Right lung (tissue), 5 donors: ENCODE data around the gene NLN. TPM values are rescaled to one million over a fixed set of nuclear protein-coding genes. Genes with fewer than 3 reads are reported as not detected.
"Not testable (repeated sequence)": the region's sequence is repeated elsewhere in the genome, so short reads cannot be mapped to it uniquely, and the experiment has no call there.

Experiments used
- DNase-seq, 2 donors: peaks; one replicate each; pipeline ENCODE4 v3.0.0-alpha.2; 2013
- polyA plus RNA-seq, 5 donors: library from polyadenylated mRNA; unstranded; fragments of 120-200 nt; gene quantifications; one replicate each; pipeline versions ENCODE4 v1.2.1 to v1.2.3, GENCODE V29; 2013; ENCODE audit warnings: inconsistent platforms in 1 of 5, low replicate concordance in 1 of 5; ENCODE audit not compliant: insufficient read length in 5 of 5, insufficient read depth in 1 of 5

The NLN gene
- polyA plus RNA-seq, 5 donors = 14.0 to 25.9 (median 23.1) TPM

DNA sequence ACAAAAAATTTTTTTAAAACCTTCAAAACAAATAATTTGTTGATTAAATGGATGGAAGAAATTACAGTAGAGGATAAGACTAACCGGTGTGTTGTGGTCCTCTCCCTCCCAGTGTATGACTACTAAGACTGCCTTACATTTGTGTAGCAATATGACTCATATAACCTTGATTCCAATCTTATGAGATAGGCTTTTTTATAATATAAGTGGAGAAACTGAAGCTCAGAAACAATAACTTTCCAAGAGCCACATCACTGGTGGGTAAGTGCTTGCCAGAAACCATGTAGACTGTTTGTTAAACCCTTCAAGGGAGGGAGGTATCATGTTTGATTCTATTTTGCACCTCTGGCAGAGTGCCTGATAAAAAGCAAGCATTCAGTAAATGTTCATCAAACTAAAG lies 47.5 kb downstream of the NLN start:
- no peak for DNase-seq

DNA sequence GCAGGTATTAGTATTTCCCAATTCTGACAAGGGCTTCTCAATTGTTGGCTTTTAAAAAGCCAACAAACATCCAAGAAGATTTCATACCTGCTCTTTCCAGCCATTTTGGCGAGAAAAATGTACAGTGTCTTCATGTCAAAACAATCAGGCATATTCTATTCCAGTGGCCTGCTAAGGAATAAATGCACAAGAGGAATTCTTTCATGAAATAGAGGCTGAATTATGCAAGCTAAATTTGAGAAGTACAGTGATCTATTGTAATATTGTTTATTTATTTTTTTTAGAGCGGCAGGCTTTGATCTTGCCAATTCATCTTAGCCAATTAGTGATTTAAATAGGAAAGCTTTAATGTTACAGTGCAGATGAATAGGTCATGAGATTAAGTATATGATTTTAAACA lies 49.3 kb downstream of the NLN start:
- DNase-seq = no peak

DNA sequence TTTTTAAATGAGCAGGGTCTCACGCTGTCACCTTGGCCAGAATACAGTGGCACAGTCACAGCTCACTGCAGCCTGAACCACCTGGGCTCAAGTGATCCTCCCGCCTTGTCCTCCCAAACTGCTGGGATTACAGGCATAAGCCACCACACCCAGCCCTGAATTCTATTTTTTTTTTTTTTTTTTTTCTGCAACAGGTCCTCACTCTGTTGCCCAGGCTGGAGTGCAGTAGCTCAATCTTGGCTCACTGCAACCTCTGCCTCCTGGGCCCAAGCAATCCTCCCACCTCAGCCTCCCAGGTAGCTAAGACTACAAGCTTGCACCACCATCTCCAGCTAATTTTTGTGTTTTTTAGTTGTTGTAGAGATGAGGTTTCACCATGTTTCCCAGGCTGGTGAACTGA lies 51.0 kb downstream of the NLN start:
- not testable (repeated sequence) for DNase-seq

DNA sequence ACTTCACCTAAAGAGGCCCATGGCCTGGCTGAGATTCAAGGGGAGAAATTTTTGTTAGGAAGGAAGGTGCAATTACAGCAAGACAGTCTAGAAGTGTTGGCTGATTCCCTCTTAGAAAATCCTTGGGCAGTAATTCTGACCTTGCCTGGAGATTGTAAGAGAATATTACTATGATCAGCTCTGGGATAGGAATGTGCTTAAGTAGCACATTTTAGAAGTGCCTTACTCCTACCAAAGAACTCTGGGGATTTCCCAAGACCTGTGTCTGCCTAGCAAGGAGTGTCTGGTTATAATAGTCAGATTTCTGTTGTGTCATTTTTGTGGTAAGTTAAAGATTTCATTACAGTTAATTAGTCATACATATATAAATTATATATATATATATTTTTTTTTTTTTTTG lies 52.3 kb downstream of the NLN start:
- no peak for DNase-seq

DNA sequence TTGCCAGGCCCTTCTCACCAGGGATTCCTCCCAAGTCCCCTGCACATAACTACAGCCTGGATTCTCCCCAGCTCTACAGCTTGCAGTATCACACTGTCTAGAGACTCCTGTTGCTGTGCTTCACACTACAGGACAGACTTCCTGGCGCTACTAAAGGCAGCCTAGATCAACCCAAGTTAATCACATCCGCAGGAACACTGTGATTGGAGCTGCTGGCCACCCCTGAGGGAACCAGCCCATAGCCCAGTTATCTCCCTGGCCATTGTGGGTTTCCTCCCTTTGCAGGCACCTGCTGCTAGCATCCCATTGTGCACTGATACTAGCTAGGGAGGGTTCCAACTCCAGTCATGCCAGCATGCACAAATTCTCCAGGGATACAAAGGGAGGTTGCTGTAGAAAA lies 53.5 kb downstream of the NLN start:
- DNase-seq = no peak

DNA sequence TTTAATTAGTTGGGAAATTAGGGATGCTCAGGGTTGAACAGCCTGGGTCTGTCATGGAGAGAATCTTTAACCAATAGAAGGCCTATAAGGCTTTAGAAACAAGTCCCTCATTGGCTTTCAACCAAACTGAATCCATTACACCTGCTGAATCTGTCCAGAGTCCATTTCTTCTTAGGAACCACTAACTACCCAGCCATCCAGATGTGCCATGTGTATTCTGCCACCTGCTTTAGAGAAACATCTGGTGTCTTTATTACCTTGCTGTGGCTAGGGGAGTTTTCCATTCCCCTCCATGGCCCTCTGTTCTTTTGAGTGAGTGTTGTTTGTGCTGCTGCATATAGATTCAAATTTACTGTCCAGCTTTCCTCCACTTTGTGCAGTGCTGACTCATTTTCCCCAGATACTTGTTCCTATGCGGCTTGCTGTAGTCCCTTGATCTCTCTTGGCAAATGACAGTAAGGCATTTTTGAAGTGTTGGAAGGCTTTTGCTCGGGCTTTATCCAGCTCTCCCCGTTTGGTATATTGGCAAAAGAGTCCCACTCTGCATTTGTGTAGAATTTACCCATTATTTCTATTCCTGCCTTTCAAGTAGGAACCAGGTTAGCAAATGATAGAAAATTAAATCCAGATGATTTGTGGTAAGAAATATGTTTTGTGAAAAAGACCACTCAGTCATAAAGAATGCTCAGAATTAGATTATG lies 54.6 kb downstream of the NLN start:
- DNase-seq = no peak

DNA sequence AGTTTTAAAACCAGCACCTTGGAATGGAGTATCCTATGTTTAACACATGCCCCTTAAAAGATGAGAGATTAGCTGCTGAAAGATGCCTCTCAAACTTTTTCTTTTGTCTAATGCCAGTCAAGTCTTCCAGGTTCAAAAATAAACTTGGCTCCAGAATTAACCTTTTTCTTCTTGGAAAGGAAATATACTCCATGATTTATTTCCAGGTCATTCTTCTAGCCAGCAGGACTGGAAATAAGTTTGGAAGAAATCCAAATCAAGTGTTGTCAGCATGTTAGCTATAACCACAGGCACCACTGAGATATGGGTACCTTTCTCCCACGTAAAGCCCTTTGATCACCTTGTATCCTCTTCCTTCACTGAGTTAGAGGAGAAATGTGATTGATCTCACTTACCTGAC lies 56.1 kb downstream of the NLN start:
- DNase-seq = no peak

DNA sequence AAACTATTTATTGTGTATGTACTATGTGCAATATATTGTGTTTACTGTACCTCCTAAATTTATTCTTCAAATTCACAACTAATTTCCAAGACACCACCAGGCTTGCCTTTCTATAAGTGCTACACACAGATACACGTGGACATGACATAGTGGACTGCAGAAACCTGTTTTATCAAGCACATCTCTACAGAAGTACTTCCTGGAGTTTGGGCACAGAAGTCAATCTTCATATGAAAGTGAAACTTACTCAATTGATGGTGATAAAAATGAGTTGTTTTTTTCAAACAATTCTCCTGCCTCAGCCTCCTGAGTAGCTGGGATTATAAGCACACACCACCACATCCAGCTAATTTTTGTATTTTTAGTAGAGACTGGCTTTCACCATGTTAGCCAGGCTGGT lies 57.6 kb downstream of the NLN start:
- DNase-seq = no peak

DNA sequence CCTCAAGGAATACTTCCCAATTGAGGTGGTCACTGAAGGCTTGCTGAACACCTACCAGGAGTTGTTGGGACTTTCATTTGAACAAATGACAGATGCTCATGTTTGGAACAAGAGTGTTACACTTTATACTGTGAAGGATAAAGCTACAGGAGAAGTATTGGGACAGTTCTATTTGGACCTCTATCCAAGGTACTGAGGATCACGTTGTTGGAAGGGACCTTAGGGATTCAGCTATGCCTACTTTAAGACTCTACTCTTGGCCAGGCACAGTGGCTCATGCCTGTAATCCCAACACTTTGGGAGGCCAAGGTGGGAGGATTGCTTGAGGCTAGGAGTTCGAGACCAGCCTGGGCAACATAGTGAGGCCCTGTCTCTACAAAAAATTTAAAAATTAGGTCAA lies 66.3 kb downstream of the NLN start:
- not testable (repeated sequence) for DNase-seq

DNA sequence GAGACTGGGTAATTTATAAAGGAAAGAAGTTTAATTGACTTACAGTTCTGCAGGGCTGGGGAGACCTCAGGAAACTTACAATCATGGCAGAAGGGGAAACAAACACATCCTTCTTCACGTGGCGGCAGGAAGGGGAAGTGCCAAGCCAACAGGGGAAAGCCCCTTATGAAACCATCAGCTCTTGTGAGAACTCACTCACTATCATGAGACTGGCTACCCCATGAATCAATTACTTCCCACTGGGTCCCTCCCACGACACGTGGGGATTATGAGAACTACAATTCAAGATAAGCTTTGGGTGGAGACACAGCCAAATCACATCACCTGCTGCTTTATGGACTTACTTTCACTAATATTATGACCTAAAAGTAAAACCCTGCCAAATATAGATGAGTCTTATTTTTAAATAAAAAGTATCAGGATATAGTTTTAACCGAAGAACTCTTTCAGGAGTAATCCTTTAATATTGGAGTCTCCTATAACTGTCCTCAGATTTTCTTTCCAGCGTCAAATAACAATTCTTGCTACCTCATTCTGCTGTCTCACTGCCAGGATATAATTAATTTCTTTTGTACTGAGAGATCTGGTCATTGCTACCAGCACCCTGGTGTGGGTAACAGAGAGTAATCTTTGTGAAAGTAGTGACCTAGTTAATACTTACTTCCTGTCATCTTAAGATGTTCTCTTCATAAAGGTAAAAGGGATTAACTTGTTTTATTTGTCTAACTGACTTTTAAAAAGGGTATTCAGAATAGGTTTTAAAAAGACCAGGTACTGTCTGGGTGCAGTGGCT lies 68.6 kb downstream of the NLN start:
- no peak for DNase-seq

DNA sequence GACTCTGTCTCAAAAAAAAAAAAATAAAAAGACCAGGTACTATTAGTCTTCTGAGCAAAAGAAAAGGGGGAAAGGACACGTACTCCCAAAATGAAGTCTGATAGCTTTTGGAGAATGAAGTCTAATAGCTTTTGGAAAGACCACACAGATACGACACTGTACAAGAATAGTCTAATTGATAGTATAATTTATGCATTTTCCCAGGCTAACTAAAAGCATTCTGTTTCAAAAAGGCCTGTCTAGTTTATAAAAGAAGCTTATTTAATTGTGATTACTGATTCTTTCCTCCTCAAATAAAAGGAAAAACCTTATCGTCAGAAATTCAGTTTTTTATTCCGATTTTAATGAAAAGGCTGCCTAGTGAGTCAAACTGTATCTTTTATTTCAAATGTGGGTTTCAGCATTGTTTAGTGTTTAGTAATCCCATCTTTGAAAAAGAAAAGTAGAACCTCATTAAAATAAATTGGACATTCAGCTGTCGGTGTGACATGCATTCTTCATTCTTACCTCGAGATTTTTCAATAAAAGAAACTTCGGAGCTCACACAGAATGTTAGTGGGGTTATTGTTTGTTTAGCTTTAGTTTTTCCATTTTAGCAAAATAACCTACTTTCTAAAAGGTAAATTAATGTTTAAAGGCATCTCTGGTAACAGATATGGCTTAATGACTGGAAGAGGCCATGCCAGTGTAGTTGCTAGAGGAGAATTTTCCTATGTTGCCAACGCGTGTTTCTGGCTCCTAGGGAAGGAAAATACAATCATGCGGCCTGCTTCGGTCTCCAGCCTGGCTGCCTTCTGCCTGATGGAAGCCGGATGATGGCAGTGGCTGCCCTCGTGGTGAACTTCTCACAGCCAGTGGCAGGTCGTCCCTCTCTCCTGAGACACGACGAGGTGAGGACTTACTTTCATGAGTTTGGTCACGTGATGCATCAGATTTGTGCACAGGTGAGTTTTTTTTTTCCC lies 70.0 kb downstream of the NLN start:
- no peak for DNase-seq

DNA sequence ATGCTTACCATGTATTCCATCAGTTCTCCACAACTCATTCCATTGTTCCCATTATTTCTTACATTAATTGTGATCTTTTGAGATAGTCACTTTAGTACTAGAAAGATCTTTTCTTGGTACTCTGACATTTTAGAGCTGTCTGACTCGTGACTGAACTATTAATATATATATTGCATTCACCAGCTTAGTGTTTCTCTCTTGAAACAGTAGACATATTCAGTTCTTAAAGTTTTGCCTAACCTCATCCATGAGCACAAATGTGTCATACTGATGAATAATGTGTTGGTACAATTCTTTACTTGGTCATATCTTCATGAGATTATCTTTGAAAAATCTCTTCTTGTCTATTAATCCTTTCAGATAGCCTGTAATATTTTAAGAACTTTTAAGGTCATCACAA lies 74.3 kb downstream of the NLN start:
- no peak for DNase-seq

DNA sequence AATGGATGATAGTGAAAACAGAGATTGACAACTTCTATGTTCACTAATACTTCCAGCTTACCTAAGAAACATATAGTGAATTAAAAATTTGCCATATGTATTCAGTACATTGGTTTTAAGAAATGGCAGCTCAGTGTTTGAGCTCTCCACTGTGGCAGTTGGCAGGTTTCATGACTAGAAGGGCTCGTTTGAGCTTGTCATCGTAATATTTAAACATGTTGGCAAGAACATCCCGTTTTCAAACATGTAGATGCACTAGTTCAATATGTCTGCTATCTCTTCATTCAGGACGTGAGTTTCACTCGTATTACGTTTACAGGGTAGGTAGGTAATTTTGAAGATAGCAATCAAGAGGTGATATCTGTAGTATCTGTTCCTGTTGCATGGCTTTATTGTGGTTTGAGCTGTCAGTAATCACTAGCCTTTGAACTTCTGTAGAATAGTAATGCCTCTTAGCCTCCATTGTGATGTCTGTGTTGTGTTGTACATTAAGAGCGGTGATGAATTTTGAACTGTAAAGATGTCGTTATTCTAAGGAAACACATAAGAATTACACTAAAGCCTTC lies 74.8 kb downstream of the NLN start:
- no peak for DNase-seq

DNA sequence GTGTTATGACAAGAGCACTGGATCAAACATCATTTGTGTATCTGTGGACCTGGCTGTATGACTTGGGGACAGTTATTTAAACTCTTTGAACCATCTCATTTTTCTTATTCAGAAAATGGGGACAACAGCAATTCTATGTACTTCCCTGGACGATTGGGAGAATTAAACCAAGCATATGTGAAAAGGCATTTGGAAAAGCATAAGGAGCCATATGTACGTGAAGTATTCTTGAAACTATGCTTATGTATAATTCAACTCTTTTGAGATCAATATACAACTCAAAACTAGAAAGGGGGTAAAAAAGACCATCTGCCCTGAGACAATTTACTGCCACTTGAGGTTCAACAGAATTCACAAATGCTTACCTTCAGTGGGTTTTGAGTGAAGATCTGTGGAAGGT lies 75.5 kb downstream of the NLN start:
- no peak for DNase-seq

DNA sequence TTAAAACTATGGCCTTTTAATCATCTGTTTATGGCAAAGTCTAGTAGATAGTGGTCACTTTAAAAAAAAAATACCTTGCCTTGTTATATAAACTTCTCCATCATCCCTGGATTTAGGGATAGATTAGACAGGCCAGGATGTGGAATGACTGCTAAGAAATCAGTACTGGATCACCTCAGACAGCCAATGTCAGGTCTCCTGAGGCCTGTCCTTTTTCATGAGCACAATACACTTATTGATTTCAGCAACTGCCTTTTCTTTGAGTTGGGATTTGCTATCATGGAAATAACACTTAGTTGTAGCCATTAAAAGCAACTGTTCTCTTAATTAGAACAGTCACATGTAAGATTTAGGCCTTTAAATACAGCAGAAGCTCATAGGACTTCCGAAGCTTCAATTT lies 77.9 kb downstream of the NLN start:
- no peak for DNase-seq

DNA sequence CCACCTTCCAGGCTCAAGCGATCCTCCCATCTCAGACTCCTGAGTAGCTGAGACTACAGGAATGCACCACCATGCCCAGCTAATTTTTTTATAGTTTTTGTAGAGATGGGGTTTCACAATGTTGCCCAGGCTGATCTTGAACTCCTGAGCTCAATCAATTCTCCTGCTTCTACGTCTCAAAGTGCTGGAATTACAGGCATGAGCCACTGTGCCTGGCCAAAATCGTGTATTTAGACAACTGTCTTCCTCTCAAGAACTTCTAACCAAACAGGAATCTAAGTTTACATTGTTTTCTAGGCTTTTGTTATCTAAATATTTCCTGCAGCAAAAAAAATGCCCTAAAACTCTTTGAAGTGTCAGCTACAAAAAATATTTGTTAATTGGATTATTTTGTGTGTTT lies 78.8 kb downstream of the NLN start:
- no peak for DNase-seq

DNA sequence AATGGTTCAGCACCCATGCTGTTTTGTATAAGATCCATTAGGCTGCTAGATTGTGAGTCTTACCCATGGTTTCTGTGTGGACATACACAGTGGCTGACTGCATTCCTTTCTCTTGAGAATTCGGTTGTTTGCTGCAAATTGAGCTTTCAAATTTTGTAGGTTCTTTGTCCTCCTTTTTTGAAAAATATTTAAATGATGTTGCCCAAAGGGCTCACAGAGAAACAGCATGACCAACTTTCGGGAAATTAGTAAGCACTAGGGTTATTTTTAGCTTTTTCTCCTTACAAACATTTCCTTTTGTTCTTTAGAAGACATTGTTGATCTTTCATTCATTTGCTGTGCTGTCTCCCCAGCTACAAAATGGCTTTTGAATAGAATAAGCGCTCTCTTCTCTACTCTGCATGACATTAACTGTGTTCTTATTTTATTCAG lies 79.4 kb downstream of the NLN start:
- DNase-seq = no peak

DNA sequence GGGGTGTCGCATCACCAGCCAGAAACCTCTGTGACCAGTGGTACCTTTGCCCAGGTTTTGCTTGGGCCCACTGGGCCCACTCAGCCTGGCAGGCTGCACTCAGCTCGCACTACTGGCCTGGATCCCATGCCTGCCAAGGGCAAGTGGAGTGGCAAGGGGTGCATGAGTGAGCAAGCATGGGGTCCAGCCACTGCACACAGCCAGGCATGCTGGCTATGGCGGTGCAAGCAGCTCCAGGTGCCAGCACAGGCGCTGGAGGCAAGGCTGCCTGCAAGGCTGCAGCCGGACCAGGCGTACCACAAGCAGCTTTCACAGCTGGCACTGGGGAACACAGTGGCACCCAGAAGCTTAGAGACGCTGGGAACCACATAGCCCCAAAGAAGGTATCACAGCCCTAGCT lies 80.1 kb downstream of the NLN start:
- DNase-seq = no peak

DNA sequence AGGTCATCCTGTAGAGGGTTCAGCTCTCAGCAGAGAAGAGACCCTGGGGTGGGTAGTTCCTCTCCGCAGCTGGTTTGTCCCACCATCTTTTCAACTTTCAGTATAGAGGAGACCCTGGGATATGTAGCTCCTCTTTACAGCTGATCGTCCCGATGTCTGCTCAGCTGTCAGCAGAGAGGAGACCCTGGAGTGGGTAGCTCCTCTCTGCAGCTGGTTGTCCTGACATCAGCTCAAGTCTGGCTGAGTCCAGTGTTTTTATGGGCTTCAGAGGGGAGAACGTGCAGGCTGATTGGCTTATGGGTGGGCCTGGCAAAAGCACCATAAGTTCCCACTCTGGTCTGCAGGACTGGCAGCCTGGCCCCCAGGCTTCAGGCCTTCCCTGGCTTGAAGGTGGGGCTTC lies 80.8 kb downstream of the NLN start:
- no peak for DNase-seq

DNA sequence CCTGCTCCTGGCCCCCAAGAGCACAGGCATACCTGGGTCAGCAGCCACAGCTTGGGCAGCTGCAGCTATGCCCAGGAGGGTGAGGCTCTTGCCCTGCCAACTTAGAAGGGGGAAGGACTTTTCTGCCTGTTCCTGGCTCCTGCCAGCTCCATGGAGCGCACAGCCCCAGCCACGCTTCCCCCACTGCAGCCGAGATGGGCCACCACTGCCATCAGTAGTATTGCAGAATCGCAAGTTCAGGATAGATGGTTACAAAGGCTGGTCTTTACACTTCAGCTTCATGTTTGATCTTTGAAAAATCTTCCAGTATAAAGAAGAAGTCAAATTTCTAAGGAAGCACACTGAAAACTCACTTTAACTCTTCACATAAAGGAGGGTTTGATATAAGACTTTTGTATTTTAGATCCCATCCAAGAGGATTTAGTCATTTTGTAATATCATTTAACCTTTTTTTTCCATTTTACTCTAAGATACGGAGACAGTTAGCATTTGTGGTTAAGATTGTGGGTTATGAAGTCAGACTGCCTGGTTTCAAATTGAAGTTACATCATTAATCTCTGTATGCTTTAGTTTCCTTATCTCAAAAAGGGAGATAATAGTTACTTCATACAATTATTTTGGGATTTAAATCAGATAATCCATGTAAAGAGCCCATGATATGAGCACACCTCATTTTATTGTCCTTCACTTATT lies 81.8 kb downstream of the NLN start:
- no peak for DNase-seq

DNA sequence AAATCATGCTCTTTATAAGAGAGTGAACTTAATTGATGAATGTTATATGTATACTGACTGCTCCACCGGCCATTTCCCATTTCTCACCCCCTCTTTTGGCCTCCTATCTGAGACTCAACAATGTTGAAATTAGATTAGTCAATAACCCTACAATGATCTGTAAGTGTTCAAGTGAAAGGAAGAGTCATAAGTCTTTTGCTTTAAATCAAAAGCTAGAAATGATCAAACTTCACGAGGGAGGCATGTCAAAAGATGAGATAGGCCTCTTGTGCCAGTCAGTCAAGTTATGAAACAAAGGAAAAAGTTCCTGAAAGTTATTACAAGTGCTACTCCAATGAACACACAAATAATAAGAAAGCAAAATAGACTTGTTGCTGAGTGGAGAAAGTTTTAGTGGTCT lies 83.1 kb downstream of the NLN start:
- DNase-seq = no peak
